Stimulated activated CD8-positive, alpha-beta memory T cell treated with anti-CD3 and anti-CD28 coated beads, Interleukin-7, amount 100 ng/mL, for 1 hour (primary cell): Measurements from ENCODE around the gene SCN1B.
"Not testable (repeated sequence)": the region's sequence is repeated elsewhere in the genome, so short reads cannot be mapped to it uniquely, and the experiment has no call there.

Experiments used
- DNase-seq, 2 donors: peaks; one replicate each; pipeline ENCODE4 v3.0.0-alpha.2; 2020; ENCODE audit warnings: low read depth in 2 of 2

The SCN1B gene

DNA sequence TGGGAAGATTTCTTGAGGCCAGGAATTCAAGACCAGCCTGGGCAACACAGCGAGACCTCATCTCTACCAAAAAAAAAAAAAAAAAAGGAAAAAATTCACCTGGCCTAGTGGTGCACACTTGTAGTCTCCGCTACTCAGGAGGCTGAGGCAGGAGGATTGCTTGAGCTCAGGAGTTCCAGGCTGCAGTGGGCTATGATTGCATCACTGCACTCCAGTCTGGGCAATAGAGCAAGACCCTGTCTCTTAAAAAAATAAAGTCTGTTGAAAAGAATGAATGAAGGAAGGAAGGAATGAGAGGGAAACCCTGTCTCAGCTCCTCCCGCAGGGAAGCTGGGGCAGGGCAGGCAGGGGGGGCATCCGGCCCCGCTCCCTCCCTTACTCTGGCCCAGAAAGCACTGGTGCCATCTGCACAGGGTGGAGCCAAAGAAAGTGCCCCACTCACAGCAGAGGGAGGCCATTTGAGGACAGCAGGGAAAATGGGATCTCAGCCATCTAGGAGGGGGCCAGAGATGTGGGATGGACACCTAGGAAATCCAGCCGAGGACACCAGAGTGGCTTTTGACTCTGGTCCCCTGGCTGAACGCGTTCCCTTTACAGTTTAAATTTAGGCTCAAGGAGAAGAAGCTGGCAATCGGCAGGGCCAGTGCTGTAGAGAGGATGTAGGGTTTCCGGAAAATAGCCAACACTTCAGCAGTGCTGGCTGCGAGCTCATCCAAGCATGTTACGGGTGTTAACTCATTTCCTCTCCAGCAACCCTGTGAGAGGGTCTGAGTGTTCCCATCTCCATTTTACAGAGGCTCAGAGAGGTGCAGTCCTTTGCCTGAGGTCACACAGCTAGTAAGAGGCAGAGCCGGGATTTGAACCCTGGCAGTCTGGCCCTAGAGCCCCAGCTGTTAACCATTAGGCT is 7.7 kb downstream of the SCN1B start:
- no peak for DNase-seq

GRCh38 chr19:35038623-35039512 is 8.6 kb downstream of the SCN1B start:
- DNase-seq, result no peak

GRCh38 chr19:35039881-35040825 is 9.9 kb downstream of the SCN1B start:
- no peak for DNase-seq

GRCh38 chr19:35040826-35041547 is 10.7 kb downstream of the SCN1B start:
- DNase-seq, result peak in 1 of 2 donors; percentile 10

GRCh38 chr19:35041548-35042055 is 11.3 kb downstream of the SCN1B start, which contains the start of gene HPN:
HPN (plus strand) TSS chr19:35041721; CDS start chr19:35042507, 786 bp downstream.
- DNase-seq, result no peak

GRCh38 chr19:35042056-35042730 is 11.9 kb downstream of the SCN1B start:
- DNase-seq, result no peak

DNA sequence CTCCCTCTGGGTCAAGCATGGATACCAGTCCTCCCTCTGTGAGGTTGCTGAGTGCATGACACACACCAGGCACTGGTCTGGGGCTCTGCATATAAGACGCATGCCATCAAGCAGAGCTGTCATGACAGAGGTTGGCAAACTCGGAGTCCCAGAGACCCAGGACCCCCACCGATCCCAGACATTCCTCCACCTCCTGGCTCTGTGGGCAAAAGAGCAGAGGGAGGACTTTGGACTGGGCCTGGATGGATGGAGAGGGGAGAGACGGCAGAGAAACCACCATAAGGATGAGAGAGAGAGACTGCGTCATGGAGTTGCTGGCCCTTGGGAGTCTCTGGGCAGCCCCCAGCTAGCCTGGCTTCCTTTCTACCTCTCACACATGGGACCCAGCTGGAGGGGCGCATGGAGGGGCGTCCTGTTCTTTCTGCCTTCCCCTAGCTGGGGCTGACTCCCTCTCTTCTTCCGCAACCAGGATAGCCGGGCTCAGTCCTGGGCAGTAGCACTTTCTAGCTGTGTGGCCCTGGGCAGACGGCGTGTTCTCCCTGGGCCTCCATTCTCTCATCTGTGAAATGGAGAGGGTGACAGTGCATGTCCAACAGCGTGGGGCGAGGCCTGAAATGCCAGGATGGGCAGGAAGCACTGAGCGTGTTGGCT is 12.8 kb downstream of the SCN1B start:
- DNase-seq, result no peak

DNA sequence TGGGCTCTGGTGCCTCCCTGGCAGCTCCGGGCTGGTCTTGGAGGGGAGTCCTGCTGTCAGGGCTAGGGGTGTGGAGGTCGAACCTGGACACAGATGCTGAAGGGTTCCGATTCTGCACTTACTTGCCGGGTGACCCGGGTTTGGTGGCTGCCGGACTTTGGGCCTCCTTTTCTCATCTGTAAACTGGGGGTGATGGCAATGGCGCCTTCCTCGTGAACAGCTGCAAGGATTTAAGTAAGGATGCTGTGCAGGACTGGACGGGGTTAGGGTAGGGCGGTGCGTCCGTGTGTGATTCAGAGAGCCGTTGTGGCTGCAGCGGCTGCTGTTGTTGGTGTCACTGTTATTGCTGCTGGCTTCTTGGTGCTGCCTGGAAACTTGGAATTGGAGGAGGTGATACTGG is 13.6 kb downstream of the SCN1B start:
- DNase-seq, result no peak

DNA sequence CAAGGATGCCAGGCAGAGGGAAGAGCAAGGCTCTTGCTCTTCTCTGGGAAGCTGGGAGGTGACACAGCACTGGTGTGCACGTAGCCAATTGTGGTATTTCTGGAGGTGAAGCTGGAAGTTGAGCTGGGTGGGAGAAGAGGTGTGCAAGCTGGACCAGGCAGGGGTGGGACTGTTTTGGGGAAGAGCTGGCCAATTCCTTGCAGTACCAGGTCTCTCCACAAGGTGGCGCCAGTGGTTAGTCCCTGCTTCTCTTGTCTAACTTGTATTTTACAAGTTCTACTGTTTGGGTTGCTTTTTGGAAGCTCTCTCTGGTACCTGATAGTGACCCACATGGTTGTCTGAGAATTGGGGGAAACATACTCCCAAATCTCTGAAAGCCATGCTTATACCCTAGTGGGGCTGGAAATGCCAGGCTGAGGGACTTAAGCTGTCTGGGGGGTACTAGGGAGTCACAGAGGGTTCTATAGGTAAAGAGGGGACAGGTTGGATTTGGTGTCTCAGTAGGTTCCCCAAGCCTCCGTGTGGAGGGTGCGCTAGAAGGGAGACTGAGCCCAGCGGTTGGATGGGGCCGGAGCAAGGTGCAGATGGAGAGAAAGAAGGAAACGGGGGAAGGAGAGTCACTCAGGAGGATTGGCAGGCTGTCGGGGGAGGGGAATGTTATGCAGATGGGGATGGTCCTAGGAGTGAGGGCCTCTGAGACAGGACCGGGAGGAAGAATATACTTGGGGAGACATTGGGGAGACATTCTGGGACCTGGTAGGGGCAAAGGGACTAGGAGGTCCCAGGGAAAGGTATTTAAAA is 14.2 kb downstream of the SCN1B start:
- peak; percentile 18 to 43 for DNase-seq

DNA sequence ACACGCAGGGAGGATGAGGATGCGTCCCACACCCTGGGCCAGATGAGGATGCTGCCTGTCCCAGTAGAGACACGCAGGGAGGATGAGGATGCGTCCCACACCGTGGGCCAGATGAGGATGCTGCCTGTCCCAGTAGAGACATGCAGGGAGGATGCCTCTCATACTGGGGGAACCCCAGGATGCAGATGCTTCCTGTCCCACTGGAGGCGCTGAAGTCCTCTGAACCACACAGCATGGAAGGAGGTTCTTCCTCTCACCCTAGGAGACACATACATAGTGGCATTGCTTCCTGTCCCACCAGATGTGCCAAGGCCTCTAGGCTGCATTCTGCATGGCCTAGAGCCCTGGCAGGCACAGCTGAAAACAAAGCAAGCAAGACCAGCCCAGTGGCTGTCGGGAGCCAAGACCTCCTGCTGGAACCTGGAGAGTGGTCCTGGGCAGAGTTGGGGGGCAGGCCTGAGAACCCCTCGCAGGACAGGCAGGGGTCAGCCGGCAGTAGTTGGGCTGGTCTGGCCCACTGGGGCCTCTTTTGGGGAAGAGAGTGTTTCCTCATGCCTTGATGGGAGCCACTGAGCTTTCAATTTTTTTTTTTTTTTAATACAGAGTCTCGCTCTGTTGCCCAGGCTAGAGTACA is 15.5 kb downstream of the SCN1B start:
- DNase-seq, result no peak

- DNase-seq, result no peak
Observed at GRCh38 chr19:35046461-35046860, 16.2 kb downstream of the SCN1B start.

DNA sequence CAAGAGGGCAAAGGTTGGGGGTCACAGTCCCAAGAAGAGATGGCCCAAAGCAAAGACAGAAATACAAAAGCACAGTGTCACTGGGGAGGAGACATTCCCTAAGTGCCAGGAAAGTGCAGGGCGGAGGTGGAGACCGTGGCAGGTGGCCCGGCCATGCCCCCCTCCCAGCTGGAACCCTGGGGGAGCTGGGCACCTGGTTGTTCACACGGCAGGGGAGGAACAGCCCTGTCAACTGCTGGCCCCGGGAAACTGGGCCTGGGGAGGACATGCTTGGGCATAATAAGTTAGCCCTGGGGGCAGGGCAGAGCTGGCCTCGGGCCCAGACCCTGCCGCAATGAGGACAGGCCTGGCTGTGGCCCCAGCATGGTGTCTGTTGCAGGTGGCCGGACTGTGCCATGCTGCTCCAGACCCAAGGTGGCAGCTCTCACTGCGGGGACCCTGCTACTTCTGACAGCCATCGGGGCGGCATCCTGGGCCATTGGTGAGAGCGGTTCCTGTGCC is 18.7 kb downstream of the SCN1B start:
- no peak for DNase-seq

- DNase-seq, result no peak
Observed at GRCh38 chr19:35049456-35049855, 19.2 kb downstream of the SCN1B start.

DNA sequence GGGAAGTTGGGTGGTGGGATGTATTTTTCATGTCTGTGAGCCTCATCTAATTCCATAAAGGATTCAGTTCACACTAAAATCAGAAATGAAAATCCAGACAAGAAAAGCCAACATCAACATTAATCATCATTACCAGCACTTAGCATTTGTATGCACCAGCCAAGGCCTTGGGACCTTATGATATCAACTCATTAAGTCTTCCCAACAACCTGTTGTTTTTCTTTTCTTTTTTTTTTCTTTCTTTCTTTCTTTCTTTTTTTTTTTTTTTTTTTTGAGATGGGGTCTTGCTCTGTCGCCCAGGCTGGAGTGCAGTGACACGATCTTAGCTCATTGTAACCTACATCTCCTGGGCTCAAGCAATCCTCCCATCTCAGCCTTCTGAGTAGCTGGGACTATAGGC is 20.4 kb downstream of the SCN1B start:
- not testable (repeated sequence) for DNase-seq

DNA sequence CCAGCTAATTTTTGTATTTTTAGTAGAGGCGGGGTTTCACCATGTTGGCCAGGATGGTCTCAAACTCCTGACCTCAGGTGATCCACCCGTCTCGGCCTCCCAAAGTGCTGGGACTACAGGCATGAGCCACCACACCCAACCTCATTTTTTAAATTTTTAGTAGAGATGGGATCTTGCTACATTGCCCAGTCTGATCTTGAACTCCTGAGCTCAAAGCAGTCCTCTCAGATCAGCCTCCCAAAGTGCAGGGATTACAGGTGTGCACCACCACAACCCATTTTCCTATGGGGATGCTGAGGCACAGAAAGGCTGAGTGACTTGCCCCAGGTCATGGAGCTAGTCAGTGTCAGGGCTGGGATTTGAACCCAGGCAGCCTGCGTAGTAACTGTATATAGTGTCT is 21.0 kb downstream of the SCN1B start:
- DNase-seq, result not testable (repeated sequence)

GRCh38 chr19:35051796-35052195 is 21.5 kb downstream of the SCN1B start:
- no peak for DNase-seq

DNA sequence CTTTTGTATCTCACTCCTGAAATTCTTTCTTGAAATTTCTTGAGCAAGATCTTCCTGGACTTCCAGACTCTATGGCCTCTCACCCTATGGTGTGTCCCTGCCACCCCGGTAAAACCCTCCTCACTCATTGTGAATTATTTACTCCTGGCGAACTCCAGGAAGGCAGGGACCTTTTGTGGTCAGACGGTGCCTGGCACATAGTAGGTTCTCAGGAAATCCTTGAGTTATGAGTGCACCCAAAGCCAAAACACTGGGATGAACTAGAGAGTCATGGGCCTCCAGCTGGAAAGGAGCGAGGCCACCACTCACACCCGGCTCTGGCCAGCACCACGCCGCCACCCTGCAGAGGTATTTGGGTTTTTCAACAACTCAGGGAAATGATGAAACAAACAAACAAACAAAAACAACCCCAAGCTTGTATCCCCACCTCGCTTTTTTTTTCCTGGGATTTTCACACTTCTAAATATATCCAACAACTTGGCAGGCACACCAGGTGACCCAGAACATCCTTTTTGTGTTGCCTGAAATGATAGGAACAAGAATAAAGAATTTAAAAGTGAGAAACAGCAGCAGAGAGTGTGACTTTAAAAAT is 22.4 kb downstream of the SCN1B start:
- DNase-seq, result no peak
